HepG2 (cell line): ENCODE results near the gene EEIG1. TPM values are rescaled to one million over a fixed set of nuclear protein-coding genes. Genes with fewer than 3 reads are reported as not detected.

Experiments
- ATAC-seq: fragments of 200-7000 bp; cut with Tn5 transposase; 3 replicates; pipeline ENCODE4 v1.9.1; 2020; ENCODE audit warnings: mild to moderate bottlenecking, moderate library complexity
- BruUV-seq: library from RNA; stranded (reverse); fragments of 400-500 nt; replicated peaks from 2 replicates; lab custom pipeline; 2021; lab: Mats Ljungman, UMichigan
- CTCF ChIA-PET: fragments of 300-600 bp; formaldehyde crosslinking; extraction: SDS; loops from one replicate; lab custom pipeline; 2021; ENCODE audit warnings: low total read pairs, inconsistent platforms, low intra/inter-chr PET ratio; lab: Yijun Ruan, JAX
- POLR2A ChIA-PET: fragments of 350-600 bp; sonication (Branson Sonifier 250); formaldehyde crosslinking; loops from one replicate; lab custom pipeline; 2020; ENCODE audit warnings: antibody characterized with exemption, inconsistent platforms; lab: Yijun Ruan, JAX
- DNase-seq: peaks from one replicate; pipeline ENCODE4 v3.0.0-alpha.2; 2015; ENCODE audit warnings: low spot score
- FAIRE-seq: peaks from 3 replicates; lab custom pipeline; 2011; peaks lifted over from hg19 to GRCh38; lab: Jason Lieb, UNC
- H2AFZ ChIP-seq: one replicate; pipeline ENCODE4 v1.6.1; 2011; ENCODE audit warnings: low read length, inconsistent platforms
- H3K27ac ChIP-seq: fragments of 300-600 bp; 3 replicates; pipeline ENCODE4 v1.8.0; 2011; ENCODE audit warnings: mixed run types, mild to moderate bottlenecking, mixed read lengths, low read length, inconsistent platforms; ENCODE audit not compliant: insufficient read depth; ENCODE audit errors: extremely low read length
- H3K27me3 ChIP-seq, 2 experiments: fragments of 200-600 bp in 1 of 2; 2 replicates in 1 of 2; 3 replicates in 1 of 2; pipeline versions ENCODE4 v1.6.0 to v1.8.0; 2011; ENCODE audit warnings: low read length in 2 of 2, mild to moderate bottlenecking in 2 of 2, moderate library complexity in 2 of 2, inconsistent platforms in 1 of 2; ENCODE audit not compliant: insufficient read depth in 2 of 2, control insufficient read depth in 1 of 2
- H3K36me3 ChIP-seq, 2 experiments: fragments of 200-600 bp in 1 of 2; replicated peaks in 1 of 2; 2 replicates in 1 of 2; 3 replicates in 1 of 2; pipeline versions ENCODE4 v1.5.1 to v1.8.0; 2011; ENCODE audit warnings: low read length in 2 of 2, inconsistent platforms in 1 of 2; ENCODE audit not compliant: insufficient read depth in 2 of 2, control insufficient read depth in 1 of 2
- H3K4me1 ChIP-seq: 2 replicates; pipeline ENCODE4 v1.5.1; 2012; ENCODE audit warnings: low read length, inconsistent platforms; ENCODE audit not compliant: insufficient read depth
- H3K4me2 ChIP-seq: 2 replicates; pipeline ENCODE4 v1.6.0; 2011; ENCODE audit warnings: low read depth, low read length, inconsistent platforms
- H3K4me3 ChIP-seq, 3 experiments: fragments of 200-600 bp in 1 of 3; sonication (generic), shearing (Covaris generic) in 1 of 3; replicated peaks in 1 of 3; 2 replicates each; pipeline ENCODE4 v1.5.1; 2011 to 2016; ENCODE audit warnings: low read length in 3 of 3, inconsistent platforms in 2 of 3, low read depth in 2 of 3, mild to moderate bottlenecking in 2 of 3, control low read depth in 1 of 3, mixed read lengths in 1 of 3; ENCODE audit not compliant: insufficient read depth in 1 of 3
- H3K79me2 ChIP-seq: one replicate; pipeline ENCODE4 v1.6.1; 2011; ENCODE audit warnings: low read length, inconsistent platforms; ENCODE audit not compliant: insufficient read depth
- H3K9ac ChIP-seq: 2 replicates; pipeline ENCODE4 v1.6.0; 2011; ENCODE audit warnings: mild to moderate bottlenecking, low read depth, low read length, inconsistent platforms; ENCODE audit not compliant: insufficient read depth
- H3K9me3 ChIP-seq: 2 replicates; pipeline ENCODE4 v1.5.1; 2012; ENCODE audit warnings: mild to moderate bottlenecking, low read length
- H4K20me1 ChIP-seq: 2 replicates; pipeline ENCODE4 v1.6.0; 2011; ENCODE audit warnings: inconsistent platforms, mild to moderate bottlenecking, low read length, moderate library complexity; ENCODE audit not compliant: insufficient read depth
- KMT2A ChIP-seq: sonication (generic); formaldehyde crosslinking; IDR thresholded peaks from 2 replicates; pipeline ENCODE4 v1.4.0; 2020; ENCODE audit warnings: missing genetic modification reagents
- NFKB2 ChIP-seq: sonication (generic); formaldehyde crosslinking; IDR thresholded peaks from 2 replicates; pipeline ENCODE4 v1.4.0; 2020; ENCODE audit warnings: missing genetic modification reagents, borderline replicate concordance
- RXRB ChIP-seq: IDR thresholded peaks from 2 replicates; pipeline ENCODE4 v1.6.1; 2016; ENCODE audit warnings: borderline replicate concordance, missing genetic modification reagents, missing compliant biosample characterization
- SATB2 ChIP-seq: sonication (generic); formaldehyde crosslinking; IDR thresholded peaks from 2 replicates; pipeline ENCODE4 v1.5.0; 2020; ENCODE audit warnings: missing genetic modification reagents
- TCF7 ChIP-seq: sonication (generic); IDR thresholded peaks from 2 replicates; pipeline ENCODE4 v1.6.1; 2016; ENCODE audit warnings: antibody characterized with exemption, low read depth
- USF2 ChIP-seq, 2 experiments: sonication (generic) in 1 of 2; formaldehyde crosslinking in 1 of 2; IDR thresholded peaks; 2 replicates each; pipeline versions ENCODE4 v1.5.1 to v1.6.1; 2011 to 2020; ENCODE audit warnings: borderline replicate concordance in 1 of 2, low read depth in 1 of 2, low read length in 1 of 2, mild to moderate bottlenecking in 1 of 2, missing genetic modification reagents in 1 of 2, moderate library complexity in 1 of 2
- ZNF354B ChIP-seq: sonication (generic); formaldehyde crosslinking; IDR thresholded peaks from 2 replicates; pipeline ENCODE4 v1.8.0; 2022; ENCODE audit warnings: mild to moderate bottlenecking, missing genetic modification reagents
- ZNF687 ChIP-seq: sonication (generic); formaldehyde crosslinking; IDR thresholded peaks from 2 replicates; pipeline ENCODE4 v1.5.1; 2020; ENCODE audit warnings: mild to moderate bottlenecking, missing genetic modification reagents, moderate library complexity
- WGBS: methylation state at CpG from one replicate; pipeline ENCODE4 v1.1.6; 2017; ENCODE audit warnings: low lambda C conversion rate; 5-methylcytosine and 5-hydroxymethylcytosine counted together
- in situ Hi-C: cut with HindIII; loops from 2 replicates; pipeline ENCODE4 v1.10.0; 2017; ENCODE audit warnings: low pct_unique_long_range_greater_than_20kb; ENCODE audit not compliant: extremely low pct_ligation_motif_present
- intact Hi-C: fragments of 100-400 bp; cut with micrococcal nuclease; formaldehyde crosslinking; loops from one replicate; pipeline ENCODE4 v1.10.0; 2022; ENCODE audit not compliant: unreplicated experiment
- polyA plus RNA-seq, 8 experiments: library from polyadenylated mRNA; depleted of rRNA in 3 of 8; stranded (reverse) in 7 of 8; unstranded in 1 of 8; fragments of >200 nt; fragmentation: Illumina TruSeq in 4 of 8; extraction: Trizol in 4 of 8; gene quantifications; 2 replicates each; pipeline versions ENCODE4 v1.2.1 to v1.2.3, GENCODE V29; 2011 to 2016; ENCODE audit warnings: low read depth in 4 of 8, missing spikeins in 1 of 8, mixed read lengths in 1 of 8; ENCODE audit not compliant: insufficient read depth in 1 of 8
- total RNA-seq, 5 experiments: library from RNA; depleted of rRNA; stranded (reverse); fragments of >200 nt; fragmentation: Illumina TruSeq; extraction: Trizol; gene quantifications; 2 replicates each; pipeline ENCODE4 v1.2.3, GENCODE V29; 2016; ENCODE audit warnings: low read depth in 1 of 5
- TF ChIP-seq, protein P1 (sequence below): sonication (generic); formaldehyde crosslinking; IDR thresholded peaks from 2 replicates; pipeline ENCODE4 v1.5.0; 2020; ENCODE audit warnings: mild to moderate bottlenecking, missing genetic modification reagents
- TF ChIP-seq, protein P2 (sequence below): sonication (generic); formaldehyde crosslinking; IDR thresholded peaks from 2 replicates; pipeline ENCODE4 v1.5.0; 2020; ENCODE audit warnings: mild to moderate bottlenecking, missing genetic modification reagents, moderate library complexity

Gene EEIG1
- total and polyA plus RNA-seq, 2 of the 13 experiments (the other 11 are each of a cell fraction or from before 2014, with no cell fraction given) = 16.6 to 25.2 TPM

DNA sequence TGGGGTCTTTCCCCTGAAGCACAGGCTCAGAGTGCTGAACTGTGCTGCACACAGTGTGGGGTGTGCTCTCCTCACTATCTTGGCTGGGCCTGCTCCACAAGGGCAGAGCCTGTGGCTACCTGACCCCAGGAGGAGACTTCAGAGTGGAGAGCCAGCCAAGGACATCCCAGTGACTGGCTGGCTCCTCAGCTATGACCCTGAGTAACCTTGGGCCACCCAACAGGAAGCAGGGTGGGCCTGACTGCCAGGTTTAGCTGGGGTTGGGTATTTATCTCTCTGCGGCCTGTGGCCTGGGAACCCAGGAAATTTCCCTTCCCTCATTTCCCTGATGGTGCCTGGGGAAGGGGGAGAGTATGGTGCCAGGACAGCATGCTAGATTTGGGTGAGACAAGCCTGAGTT, 2.1 kb upstream of the EEIG1 start (continued):
- TF ChIP-seq USF2 (IDR thresholded peaks at IDR 0.05; ENCODE audit: low read depth, low read length) (no peak), USF2 (CRISPR knock-in tag; IDR thresholded peaks at IDR 0.05; ENCODE audit: borderline replicate concordance) (no peak)

DNA sequence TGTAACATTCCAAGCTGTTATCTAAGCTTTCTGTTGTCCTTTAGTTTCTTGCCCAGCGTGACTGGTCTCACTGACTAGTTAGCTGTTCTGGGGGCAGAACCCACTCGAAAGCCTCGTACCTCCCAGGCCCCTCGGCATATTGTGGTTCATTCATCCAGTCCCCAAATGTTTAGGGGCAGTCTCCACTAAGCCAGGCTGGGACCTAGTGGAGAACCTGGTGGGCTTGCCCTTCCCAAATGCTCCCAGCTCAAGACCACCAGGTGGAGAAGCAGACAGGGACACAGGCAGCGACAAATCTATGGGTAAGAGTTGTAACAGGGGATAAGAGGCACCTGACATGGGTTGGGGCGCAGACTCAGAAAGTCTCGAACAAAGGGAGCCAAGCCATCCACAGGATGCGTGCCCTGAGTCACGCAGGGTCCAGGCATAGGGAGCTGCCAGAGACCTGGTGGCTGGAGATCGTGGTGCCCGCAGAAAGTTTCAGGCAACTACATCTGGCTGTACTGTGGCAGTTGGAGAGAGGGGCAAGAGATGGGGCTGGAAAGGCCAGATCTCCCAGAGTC, 851 bp upstream of the EEIG1 start:
- H3K4me3 ChIP-seq = peak overlapping the region; percentile 65 to 83 (median 68)
- FAIRE-seq (no peak), ATAC-seq (no peak), DNase-seq (no peak)
- CTCF ChIA-PET = no interaction called here
- H2AFZ ChIP-seq = no peak overlapping the region
- H3K4me1 ChIP-seq = peaks cover 58% of the 10 kb centered on the region
- peak overlapping the region; percentile 85 for H3K9ac ChIP-seq
- H3K4me2 ChIP-seq = peak overlapping the region; percentile 99
- H3K27me3 ChIP-seq = no peaks in the 10 kb centered on the region; a peak in 1 of 5 replicates
- POLR2A ChIA-PET = interaction anchor here (1.0 to 2.0 kb wide), 6 partner anchors 9 to 121 kb away, joined by 3 to 11 read pairs (median 3); no protein-coding TSS in a partner anchor
- TSS peak; percentile 96 for BruUV-seq
- no peaks in the 10 kb centered on the region; a peak in 1 of 5 replicates for H3K36me3 ChIP-seq
- 62% methylated on average over 8 of the region's 11 CpGs for WGBS
- intact Hi-C loops (no loop called here), in situ Hi-C loops (no loop called here)
- peak overlapping the region; percentile 84 for H3K27ac ChIP-seq
- H3K79me2 ChIP-seq = peaks cover 36% of the 10 kb centered on the region
- H4K20me1 ChIP-seq = peaks cover 23% of the 10 kb centered on the region; the same call in 1 of the 2 replicates
- H3K9me3 ChIP-seq = no peaks in the 10 kb centered on the region
- TF ChIP-seq, protein P1, sequence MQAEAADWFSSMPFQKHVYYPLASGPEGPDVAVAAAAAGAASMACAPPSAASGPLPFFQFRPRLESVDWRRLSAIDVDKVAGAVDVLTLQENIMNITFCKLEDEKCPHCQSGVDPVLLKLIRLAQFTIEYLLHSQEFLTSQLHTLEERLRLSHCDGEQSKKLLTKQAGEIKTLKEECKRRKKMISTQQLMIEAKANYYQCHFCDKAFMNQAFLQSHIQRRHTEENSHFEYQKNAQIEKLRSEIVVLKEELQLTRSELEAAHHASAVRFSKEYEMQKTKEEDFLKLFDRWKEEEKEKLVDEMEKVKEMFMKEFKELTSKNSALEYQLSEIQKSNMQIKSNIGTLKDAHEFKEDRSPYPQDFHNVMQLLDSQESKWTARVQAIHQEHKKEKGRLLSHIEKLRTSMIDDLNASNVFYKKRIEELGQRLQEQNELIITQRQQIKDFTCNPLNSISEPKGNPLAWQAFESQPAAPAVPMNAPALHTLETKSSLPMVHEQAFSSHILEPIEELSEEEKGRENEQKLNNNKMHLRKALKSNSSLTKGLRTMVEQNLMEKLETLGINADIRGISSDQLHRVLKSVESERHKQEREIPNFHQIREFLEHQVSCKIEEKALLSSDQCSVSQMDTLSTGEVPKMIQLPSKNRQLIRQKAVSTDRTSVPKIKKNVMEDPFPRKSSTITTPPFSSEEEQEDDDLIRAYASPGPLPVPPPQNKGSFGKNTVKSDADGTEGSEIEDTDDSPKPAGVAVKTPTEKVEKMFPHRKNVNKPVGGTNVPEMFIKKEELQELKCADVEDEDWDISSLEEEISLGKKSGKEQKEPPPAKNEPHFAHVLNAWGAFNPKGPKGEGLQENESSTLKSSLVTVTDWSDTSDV (CRISPR knock-in tag) = 0 out of 2 replicates have a peak, but pooled peaks have one; percentile 48
- no peak for TF ChIP-seq SATB2 (CRISPR knock-in tag)
- TF ChIP-seq RXRB (CRISPR knock-in tag) = no peak
- no peak for TF ChIP-seq KMT2A (CRISPR knock-in tag)
- TF ChIP-seq ZNF354B (CRISPR knock-in tag) = 0 out of 2 replicates have a peak, but pooled peaks have one; percentile 34
- TF ChIP-seq TCF7 = no peak
- TF ChIP-seq, protein P2, sequence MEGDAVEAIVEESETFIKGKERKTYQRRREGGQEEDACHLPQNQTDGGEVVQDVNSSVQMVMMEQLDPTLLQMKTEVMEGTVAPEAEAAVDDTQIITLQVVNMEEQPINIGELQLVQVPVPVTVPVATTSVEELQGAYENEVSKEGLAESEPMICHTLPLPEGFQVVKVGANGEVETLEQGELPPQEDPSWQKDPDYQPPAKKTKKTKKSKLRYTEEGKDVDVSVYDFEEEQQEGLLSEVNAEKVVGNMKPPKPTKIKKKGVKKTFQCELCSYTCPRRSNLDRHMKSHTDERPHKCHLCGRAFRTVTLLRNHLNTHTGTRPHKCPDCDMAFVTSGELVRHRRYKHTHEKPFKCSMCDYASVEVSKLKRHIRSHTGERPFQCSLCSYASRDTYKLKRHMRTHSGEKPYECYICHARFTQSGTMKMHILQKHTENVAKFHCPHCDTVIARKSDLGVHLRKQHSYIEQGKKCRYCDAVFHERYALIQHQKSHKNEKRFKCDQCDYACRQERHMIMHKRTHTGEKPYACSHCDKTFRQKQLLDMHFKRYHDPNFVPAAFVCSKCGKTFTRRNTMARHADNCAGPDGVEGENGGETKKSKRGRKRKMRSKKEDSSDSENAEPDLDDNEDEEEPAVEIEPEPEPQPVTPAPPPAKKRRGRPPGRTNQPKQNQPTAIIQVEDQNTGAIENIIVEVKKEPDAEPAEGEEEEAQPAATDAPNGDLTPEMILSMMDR (CRISPR knock-in tag) = peak; percentile 21; the same call in 1 of the 2 replicates
- peak; percentile 38; the same call in 1 of the 2 replicates for TF ChIP-seq ZNF687 (CRISPR knock-in tag)
- no peak for TF ChIP-seq NFKB2 (CRISPR knock-in tag)
